GM23338 (cell line): ENCODE results near the gene INPP4A. TPM values are rescaled to one million over a fixed set of nuclear protein-coding genes. Genes with fewer than 3 reads are reported as not detected.

Experiments
- ATAC-seq: fragments of 200-7000 bp; cut with Tn5 transposase; 3 replicates; pipeline ENCODE4 v1.9.1; 2020
- DNase-seq: peaks from one replicate; pipeline ENCODE4 v3.0.0-alpha.2; 2015; ENCODE audit warnings: low spot score
- H2AFZ ChIP-seq: fragments of 200-600 bp; sonication (generic); 2 replicates; pipeline ENCODE4 v1.8.0; 2016; ENCODE audit warnings: antibody characterized with exemption, mild to moderate bottlenecking, moderate library complexity
- H3F3A ChIP-seq: fragments of 200-600 bp; sonication (generic); replicated peaks from 2 replicates; pipeline ENCODE4 v1.8.0; 2017; ENCODE audit warnings: antibody characterized with exemption, mixed run types, low read depth
- H3K27ac ChIP-seq: fragments of 200-600 bp; sonication (generic); 2 replicates; pipeline ENCODE4 v1.6.1; 2016; ENCODE audit warnings: low read depth
- H3K27me3 ChIP-seq: fragments of 200-600 bp; sonication (generic); 2 replicates; pipeline ENCODE4 v1.8.0; 2016; ENCODE audit warnings: mild to moderate bottlenecking, mixed run types, moderate library complexity; ENCODE audit not compliant: insufficient read depth
- H3K36me3 ChIP-seq: fragments of 200-600 bp; sonication (generic); 2 replicates; pipeline ENCODE4 v1.8.0; 2016; ENCODE audit warnings: mild to moderate bottlenecking; ENCODE audit not compliant: insufficient read depth
- H3K4me1 ChIP-seq: fragments of 200-600 bp; sonication (generic); 2 replicates; pipeline ENCODE4 v1.8.0; 2016; ENCODE audit warnings: mild to moderate bottlenecking, moderate library complexity; ENCODE audit not compliant: insufficient read depth
- H3K4me2 ChIP-seq: fragments of 200-600 bp; sonication (generic); 2 replicates; pipeline ENCODE4 v1.7.1; 2017; ENCODE audit warnings: mixed run types
- H3K4me3 ChIP-seq: fragments of 200-600 bp; sonication (generic); 2 replicates; pipeline ENCODE4 v1.6.1; 2016; ENCODE audit warnings: mixed run types
- H3K79me2 ChIP-seq: fragments of 200-600 bp; sonication (generic); replicated peaks from 2 replicates; pipeline ENCODE4 v1.8.0; 2017; ENCODE audit warnings: mild to moderate bottlenecking; ENCODE audit not compliant: insufficient read depth
- H3K9me2 ChIP-seq: fragments of 200-600 bp; sonication (generic); 2 replicates; pipeline ENCODE4 v1.8.0; 2017; ENCODE audit not compliant: insufficient read depth
- H4K20me1 ChIP-seq: fragments of 200-600 bp; sonication (generic); replicated peaks from 2 replicates; pipeline ENCODE4 v1.8.0; 2017; ENCODE audit warnings: mild to moderate bottlenecking; ENCODE audit not compliant: insufficient read depth
- H3K27ac Mint-ChIP-seq: 2 replicates; pipeline ENCODE4 v1.8.0; 2020; ENCODE audit warnings: inconsistent platforms, mild to moderate bottlenecking, moderate library complexity, mixed read lengths
- H3K27me3 Mint-ChIP-seq: 3 replicates; pipeline ENCODE4 v1.8.0; 2022; ENCODE audit warnings: low read depth, mild to moderate bottlenecking, moderate library complexity, mixed read lengths, inconsistent platforms; ENCODE audit not compliant: insufficient read depth, poor library complexity
- H3K36me3 Mint-ChIP-seq: 3 replicates; pipeline ENCODE4 v1.8.0; 2021; ENCODE audit warnings: low read depth, mild to moderate bottlenecking, inconsistent platforms, moderate library complexity, mixed read lengths
- H3K4me1 Mint-ChIP-seq: 3 replicates; pipeline ENCODE4 v1.8.0; 2020; ENCODE audit warnings: mild to moderate bottlenecking, inconsistent platforms, mixed read lengths
- H3K4me3 Mint-ChIP-seq: 3 replicates; pipeline ENCODE4 v1.8.0; 2021; ENCODE audit warnings: moderate library complexity, mild to moderate bottlenecking, inconsistent platforms, mixed read lengths
- H3K9me3 Mint-ChIP-seq: 3 replicates; pipeline ENCODE4 v1.8.0; 2020; ENCODE audit warnings: moderate library complexity, mild to moderate bottlenecking, inconsistent platforms, mixed read lengths
- CREB1 ChIP-seq: fragments of 250-450 bp; sonication (Bioruptor Pico); IDR thresholded peaks from 2 replicates; pipeline ENCODE4 v1.5.0; 2020; ENCODE audit warnings: low read depth, mild to moderate bottlenecking, moderate library complexity
- EZH2 ChIP-seq: fragments of 200-600 bp; sonication (generic); IDR thresholded peaks from one replicate; pipeline ENCODE4 v1.8.0; 2017; ENCODE audit warnings: antibody characterized with exemption, mild to moderate bottlenecking, low read depth; ENCODE audit not compliant: unreplicated experiment
- EZH2phosphoT487 ChIP-seq: fragments of 200-600 bp; sonication (generic); IDR thresholded peaks from one replicate; pipeline ENCODE4 v1.8.1; 2018; ENCODE audit warnings: antibody characterized with exemption; ENCODE audit not compliant: unreplicated experiment
- JUNB ChIP-seq: IDR thresholded peaks from one replicate; pipeline ENCODE4 v1.6.1; 2016; ENCODE audit warnings: antibody characterized with exemption; ENCODE audit not compliant: unreplicated experiment
- NANOG ChIP-seq: IDR thresholded peaks from 2 replicates; pipeline ENCODE4 v1.6.1; 2016; ENCODE audit warnings: antibody characterized with exemption, borderline replicate concordance
- POLR2AphosphoS5 ChIP-seq: IDR thresholded peaks from 2 replicates; pipeline ENCODE4 v1.6.1; 2016; ENCODE audit warnings: antibody characterized with exemption, low read depth
- REST ChIP-seq: IDR thresholded peaks from one replicate; pipeline ENCODE4 v1.6.1; 2018; ENCODE audit warnings: antibody characterized with exemption; ENCODE audit not compliant: unreplicated experiment
- STAT1 ChIP-seq: IDR thresholded peaks from one replicate; pipeline ENCODE4 v1.6.1; 2016; ENCODE audit warnings: antibody characterized with exemption; ENCODE audit not compliant: unreplicated experiment
- ZNF114 ChIP-seq: fragments of 250-450 bp; sonication (Bioruptor Pico); IDR thresholded peaks from 2 replicates; pipeline ENCODE4 v1.5.0; 2020; ENCODE audit warnings: mild to moderate bottlenecking, moderate library complexity
- ZNF331 ChIP-seq: fragments of 250-450 bp; sonication (Bioruptor Pico); IDR thresholded peaks from 2 replicates; pipeline ENCODE4 v1.5.0; 2020; ENCODE audit warnings: low read depth, mild to moderate bottlenecking, moderate library complexity
- polyA plus RNA-seq: library from polyadenylated mRNA; unstranded; fragments of >200 nt; fragmentation: Nextera tagmentation; extraction: Ambion mirVana; gene quantifications from 2 replicates; pipeline ENCODE4 v1.2.1, GENCODE V29; 2016
- total RNA-seq: library from RNA; depleted of rRNA; stranded (reverse); fragments of >200 nt; shearing (Covaris generic); gene quantifications from 2 replicates; pipeline ENCODE4 v1.2.3, GENCODE V29; 2014
- TF ChIP-seq, protein P1 (sequence below), 2 experiments: fragments of 200-600 bp in 1 of 2; sonication (generic) in 1 of 2; conservative IDR thresholded peaks; 2 replicates each; pipeline versions ENCODE4 v1.5.1 to v1.6.1; 2016 to 2017; ENCODE audit warnings: antibody characterized with exemption in 2 of 2, low read depth in 2 of 2, mild to moderate bottlenecking in 2 of 2, moderate library complexity in 1 of 2
- TF ChIP-seq, protein P2 (sequence below): fragments of 250-450 bp; sonication (Bioruptor Pico); IDR thresholded peaks from 2 replicates; pipeline ENCODE4 v1.5.0; 2020; ENCODE audit warnings: mild to moderate bottlenecking, moderate library complexity
- TF ChIP-seq, protein P3 (sequence below): IDR thresholded peaks from 2 replicates; pipeline ENCODE4 v1.6.1; 2016; ENCODE audit warnings: antibody characterized with exemption

Gene INPP4A
- total and polyA plus RNA-seq, 2 experiments from 2014 or later = 8.5 to 36.9 TPM

GRCh38 chr2:98537390-98538126, 92.9 kb downstream of the INPP4A start:
- no peak for ATAC-seq
- Histone ChIP-seq H3K79me2 (no peaks in the 10 kb centered on the region), H3K27me3 (no peaks in the 10 kb centered on the region), H3F3A (no peaks in the 10 kb centered on the region), H3K36me3 (peaks cover 5% of the 10 kb centered on the region; the same call in 1 of the 2 replicates), H3K4me3 (no peak overlapping the region), H2AFZ (no peak overlapping the region), H3K27ac (no peak overlapping the region), H3K4me2 (no peak overlapping the region), H4K20me1 (no peaks in the 10 kb centered on the region; the same call in 1 of the 2 replicates), H3K9me2 (no peaks in the 10 kb centered on the region), H3K4me1 (no peaks in the 10 kb centered on the region)
- Mint-ChIP-seq H3K9me3 (no peaks in the 10 kb centered on the region), H3K4me1 (no peaks in the 10 kb centered on the region), H3K27ac (no peak overlapping the region), H3K27me3 (peaks cover 5% of the 10 kb centered on the region), H3K4me3 (no peak overlapping the region), H3K36me3 (peaks cover 34% of the 10 kb centered on the region)
- TF ChIP-seq CREB1 (no peak), ZNF114 (CRISPR knock-in tag) (no peak), EZH2phosphoT487 (no peak), POLR2AphosphoS5 (no peak), ZNF331 (no peak), EZH2 (no peak), REST (no peak), STAT1 (no peak), NANOG (no peak), JUNB (no peak)
- TF ChIP-seq, protein P1, sequence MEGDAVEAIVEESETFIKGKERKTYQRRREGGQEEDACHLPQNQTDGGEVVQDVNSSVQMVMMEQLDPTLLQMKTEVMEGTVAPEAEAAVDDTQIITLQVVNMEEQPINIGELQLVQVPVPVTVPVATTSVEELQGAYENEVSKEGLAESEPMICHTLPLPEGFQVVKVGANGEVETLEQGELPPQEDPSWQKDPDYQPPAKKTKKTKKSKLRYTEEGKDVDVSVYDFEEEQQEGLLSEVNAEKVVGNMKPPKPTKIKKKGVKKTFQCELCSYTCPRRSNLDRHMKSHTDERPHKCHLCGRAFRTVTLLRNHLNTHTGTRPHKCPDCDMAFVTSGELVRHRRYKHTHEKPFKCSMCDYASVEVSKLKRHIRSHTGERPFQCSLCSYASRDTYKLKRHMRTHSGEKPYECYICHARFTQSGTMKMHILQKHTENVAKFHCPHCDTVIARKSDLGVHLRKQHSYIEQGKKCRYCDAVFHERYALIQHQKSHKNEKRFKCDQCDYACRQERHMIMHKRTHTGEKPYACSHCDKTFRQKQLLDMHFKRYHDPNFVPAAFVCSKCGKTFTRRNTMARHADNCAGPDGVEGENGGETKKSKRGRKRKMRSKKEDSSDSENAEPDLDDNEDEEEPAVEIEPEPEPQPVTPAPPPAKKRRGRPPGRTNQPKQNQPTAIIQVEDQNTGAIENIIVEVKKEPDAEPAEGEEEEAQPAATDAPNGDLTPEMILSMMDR (conservative IDR thresholded peaks at IDR 0.05; ENCODE audit: low read depth in 2 of 2) = no peak
- TF ChIP-seq, protein P2, sequence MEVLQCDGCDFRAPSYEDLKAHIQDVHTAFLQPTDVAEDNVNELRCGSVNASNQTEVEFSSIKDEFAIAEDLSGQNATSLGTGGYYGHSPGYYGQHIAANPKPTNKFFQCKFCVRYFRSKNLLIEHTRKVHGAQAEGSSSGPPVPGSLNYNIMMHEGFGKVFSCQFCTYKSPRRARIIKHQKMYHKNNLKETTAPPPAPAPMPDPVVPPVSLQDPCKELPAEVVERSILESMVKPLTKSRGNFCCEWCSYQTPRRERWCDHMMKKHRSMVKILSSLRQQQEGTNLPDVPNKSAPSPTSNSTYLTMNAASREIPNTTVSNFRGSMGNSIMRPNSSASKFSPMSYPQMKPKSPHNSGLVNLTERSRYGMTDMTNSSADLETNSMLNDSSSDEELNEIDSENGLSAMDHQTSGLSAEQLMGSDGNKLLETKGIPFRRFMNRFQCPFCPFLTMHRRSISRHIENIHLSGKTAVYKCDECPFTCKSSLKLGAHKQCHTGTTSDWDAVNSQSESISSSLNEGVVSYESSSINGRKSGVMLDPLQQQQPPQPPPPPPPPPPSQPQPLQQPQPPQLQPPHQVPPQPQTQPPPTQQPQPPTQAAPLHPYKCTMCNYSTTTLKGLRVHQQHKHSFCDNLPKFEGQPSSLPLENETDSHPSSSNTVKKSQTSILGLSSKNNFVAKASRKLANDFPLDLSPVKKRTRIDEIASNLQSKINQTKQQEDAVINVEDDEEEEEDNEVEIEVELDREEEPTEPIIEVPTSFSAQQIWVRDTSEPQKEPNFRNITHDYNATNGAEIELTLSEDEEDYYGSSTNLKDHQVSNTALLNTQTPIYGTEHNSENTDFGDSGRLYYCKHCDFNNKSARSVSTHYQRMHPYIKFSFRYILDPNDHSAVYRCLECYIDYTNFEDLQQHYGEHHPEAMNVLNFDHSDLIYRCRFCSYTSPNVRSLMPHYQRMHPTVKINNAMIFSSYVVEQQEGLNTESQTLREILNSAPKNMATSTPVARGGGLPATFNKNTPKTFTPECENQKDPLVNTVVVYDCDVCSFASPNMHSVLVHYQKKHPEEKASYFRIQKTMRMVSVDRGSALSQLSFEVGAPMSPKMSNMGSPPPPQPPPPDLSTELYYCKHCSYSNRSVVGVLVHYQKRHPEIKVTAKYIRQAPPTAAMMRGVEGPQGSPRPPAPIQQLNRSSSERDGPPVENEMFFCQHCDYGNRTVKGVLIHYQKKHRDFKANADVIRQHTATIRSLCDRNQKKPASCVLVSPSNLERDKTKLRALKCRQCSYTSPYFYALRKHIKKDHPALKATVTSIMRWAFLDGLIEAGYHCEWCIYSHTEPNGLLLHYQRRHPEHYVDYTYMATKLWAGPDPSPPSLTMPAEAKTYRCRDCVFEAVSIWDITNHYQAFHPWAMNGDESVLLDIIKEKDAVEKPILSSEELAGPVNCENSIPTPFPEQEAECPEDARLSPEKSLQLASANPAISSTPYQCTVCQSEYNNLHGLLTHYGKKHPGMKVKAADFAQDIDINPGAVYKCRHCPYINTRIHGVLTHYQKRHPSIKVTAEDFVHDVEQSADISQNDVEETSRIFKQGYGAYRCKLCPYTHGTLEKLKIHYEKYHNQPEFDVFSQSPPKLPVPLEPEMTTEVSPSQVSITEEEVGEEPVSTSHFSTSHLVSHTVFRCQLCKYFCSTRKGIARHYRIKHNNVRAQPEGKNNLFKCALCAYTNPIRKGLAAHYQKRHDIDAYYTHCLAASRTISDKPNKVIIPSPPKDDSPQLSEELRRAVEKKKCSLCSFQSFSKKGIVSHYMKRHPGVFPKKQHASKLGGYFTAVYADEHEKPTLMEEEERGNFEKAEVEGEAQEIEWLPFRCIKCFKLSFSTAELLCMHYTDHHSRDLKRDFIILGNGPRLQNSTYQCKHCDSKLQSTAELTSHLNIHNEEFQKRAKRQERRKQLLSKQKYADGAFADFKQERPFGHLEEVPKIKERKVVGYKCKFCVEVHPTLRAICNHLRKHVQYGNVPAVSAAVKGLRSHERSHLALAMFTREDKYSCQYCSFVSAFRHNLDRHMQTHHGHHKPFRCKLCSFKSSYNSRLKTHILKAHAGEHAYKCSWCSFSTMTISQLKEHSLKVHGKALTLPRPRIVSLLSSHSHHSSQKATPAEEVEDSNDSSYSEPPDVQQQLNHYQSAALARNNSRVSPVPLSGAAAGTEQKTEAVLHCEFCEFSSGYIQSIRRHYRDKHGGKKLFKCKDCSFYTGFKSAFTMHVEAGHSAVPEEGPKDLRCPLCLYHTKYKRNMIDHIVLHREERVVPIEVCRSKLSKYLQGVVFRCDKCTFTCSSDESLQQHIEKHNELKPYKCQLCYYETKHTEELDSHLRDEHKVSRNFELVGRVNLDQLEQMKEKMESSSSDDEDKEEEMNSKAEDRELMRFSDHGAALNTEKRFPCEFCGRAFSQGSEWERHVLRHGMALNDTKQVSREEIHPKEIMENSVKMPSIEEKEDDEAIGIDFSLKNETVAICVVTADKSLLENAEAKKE (CRISPR knock-in tag) = no peak
- TF ChIP-seq, protein P3, sequence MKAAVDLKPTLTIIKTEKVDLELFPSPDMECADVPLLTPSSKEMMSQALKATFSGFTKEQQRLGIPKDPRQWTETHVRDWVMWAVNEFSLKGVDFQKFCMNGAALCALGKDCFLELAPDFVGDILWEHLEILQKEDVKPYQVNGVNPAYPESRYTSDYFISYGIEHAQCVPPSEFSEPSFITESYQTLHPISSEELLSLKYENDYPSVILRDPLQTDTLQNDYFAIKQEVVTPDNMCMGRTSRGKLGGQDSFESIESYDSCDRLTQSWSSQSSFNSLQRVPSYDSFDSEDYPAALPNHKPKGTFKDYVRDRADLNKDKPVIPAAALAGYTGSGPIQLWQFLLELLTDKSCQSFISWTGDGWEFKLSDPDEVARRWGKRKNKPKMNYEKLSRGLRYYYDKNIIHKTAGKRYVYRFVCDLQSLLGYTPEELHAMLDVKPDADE = no peak
- DNase-seq = no peak
